B cell (primary cell): ENCODE measurements around the gene BRAF.

ENCODE experiments used
- CTCF ChIP-seq: fragments of 200-600 bp; IDR thresholded peaks from one replicate; pipeline ENCODE4 v1.8.0; 2022; ENCODE audit warnings: antibody characterized with exemption, mild to moderate bottlenecking
- EZH2 ChIP-seq: IDR thresholded peaks from 2 replicates; pipeline ENCODE4 v1.6.1; 2012; ENCODE audit warnings: borderline replicate concordance, low read depth, mild to moderate bottlenecking, moderate library complexity, low read length; ENCODE audit not compliant: insufficient read depth, poor library complexity, severe bottlenecking

DNA sequence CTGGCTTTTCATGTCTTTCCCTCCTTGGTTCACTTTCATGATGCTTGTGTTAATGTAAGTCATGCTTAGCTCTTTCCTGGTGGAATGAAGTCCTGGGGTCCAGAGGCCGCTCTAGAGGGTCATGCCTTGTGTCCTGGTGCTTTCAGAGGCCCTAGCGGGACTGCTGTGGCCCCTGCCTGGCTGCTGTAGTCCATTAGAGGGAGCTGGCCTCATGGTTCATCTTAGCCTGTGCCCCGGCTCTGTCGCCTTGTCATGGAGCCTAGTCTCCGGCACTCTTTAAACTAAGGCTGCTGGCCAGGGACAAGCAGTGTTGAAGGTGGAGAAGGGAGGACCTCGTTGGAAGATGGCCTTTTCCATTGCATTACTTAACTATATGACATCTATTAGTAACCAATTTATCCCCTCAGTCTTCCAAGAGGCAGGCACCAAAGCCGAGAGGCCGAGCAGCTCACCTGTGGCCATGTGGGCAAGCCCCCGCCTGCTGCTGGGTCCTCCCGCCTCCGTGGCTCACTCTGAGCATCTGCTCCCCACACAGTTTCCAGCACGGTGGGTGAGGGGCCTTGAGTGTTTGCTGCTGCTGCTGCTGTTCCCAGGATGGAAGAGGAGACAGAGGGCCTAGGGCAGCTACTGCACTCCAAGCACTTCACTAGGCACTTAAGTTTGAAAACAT lies 233.2 kb downstream of the BRAF start:
- TF ChIP-seq EZH2 (no peak), CTCF (no peak)
